Activated naive CD8-positive, alpha-beta T cell treated with anti-CD3 and anti-CD28 coated beads, Interleukin-2, amount 50 U/mL, for 24 hours (primary cell): Measurements from ENCODE around the gene OR52E1.
"Not testable (repeated sequence)": the region's sequence is repeated elsewhere in the genome, so short reads cannot be mapped to it uniquely, and the experiment has no call there.

ENCODE experiments used
- ATAC-seq: fragments of 150-1000 bp; cut with Tn5 transposase; one replicate; pipeline ENCODE4 v1.10.0; 2021
- DNase-seq: peaks from one replicate; pipeline ENCODE4 v3.0.0; 2021
- H3K27ac Mint-ChIP-seq: one replicate; pipeline ENCODE4 v1.8.0; 2021; ENCODE audit warnings: mild to moderate bottlenecking, mixed read lengths
- H3K27me3 Mint-ChIP-seq: one replicate; pipeline ENCODE4 v1.8.0; 2021; ENCODE audit warnings: mixed read lengths
- H3K36me3 Mint-ChIP-seq: one replicate; pipeline ENCODE4 v1.8.0; 2021; ENCODE audit warnings: low read depth, mixed read lengths
- H3K4me1 Mint-ChIP-seq: one replicate; pipeline ENCODE4 v1.8.0; 2021; ENCODE audit warnings: mixed read lengths
- H3K4me3 Mint-ChIP-seq: one replicate; pipeline ENCODE4 v1.8.0; 2021; ENCODE audit warnings: mild to moderate bottlenecking, moderate library complexity, mixed read lengths
- H3K9me3 Mint-ChIP-seq: one replicate; pipeline ENCODE4 v1.8.0; 2021; ENCODE audit warnings: mixed read lengths

Gene OR52E1

GRCh38 chr11:5069272-5069671 lies at the start of gene OR52E1:
OR52E1 (plus strand) TSS chr11:5069572.
- ATAC-seq (no peak), DNase-seq (no peak)
- Mint-ChIP-seq H3K9me3 (no peaks in the 10 kb centered on the region), H3K4me1 (no peaks in the 10 kb centered on the region), H3K36me3 (no peaks in the 10 kb centered on the region), H3K27me3 (no peaks in the 10 kb centered on the region), H3K4me3 (no peak within 1 kb of the TSS), H3K27ac (no peak within 1 kb of the TSS)

DNA sequence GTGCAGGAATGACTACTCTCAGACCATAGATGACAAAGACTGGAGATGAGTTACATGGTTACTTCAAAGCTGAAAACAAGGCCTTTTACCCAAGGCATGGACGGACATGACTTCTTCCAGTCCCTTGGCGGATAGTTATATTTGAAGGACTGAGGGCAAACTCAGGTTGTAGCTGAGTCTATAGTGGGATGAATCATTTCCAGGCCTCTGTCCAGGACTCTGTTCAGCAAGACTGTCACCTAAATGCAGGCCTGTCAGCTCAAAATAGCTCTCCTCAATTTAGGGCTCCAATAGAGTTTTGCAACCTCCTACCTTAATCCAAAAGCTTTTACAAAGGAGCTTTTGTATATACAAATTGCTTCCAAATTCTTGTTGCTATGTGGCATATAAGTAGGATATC lies 47.4 kb upstream of the OR52E1 start:
- peaks cover 28% of the 10 kb centered on the region for H3K9me3 Mint-ChIP-seq
- ATAC-seq (no peak), DNase-seq (no peak)
- H3K4me1 Mint-ChIP-seq, result no peaks in the 10 kb centered on the region
- H3K27me3 Mint-ChIP-seq, result no peaks in the 10 kb centered on the region
- H3K27ac Mint-ChIP-seq, result no peak overlapping the region
- H3K4me3 Mint-ChIP-seq, result no peak overlapping the region
- no peaks in the 10 kb centered on the region for H3K36me3 Mint-ChIP-seq

DNA sequence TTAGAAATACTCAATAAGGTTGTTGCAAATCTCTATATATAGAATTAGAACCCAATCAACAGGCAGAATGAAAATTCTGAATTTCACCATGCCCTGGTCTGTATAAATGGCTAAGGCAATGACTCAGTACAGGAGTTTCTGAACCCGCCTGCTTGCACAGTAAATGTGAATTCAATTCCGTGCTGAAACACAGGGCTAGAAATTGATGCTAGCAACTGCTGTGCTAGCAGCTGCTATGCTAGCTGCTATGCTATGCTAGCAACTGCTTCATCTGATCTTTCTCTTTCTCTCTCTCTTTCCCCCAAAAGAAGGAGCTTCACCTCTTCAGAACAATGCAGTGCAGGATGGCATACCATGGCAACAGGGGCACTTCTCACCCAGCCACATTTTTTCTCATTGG lies 32.7 kb upstream of the OR52E1 start:
- Mint-ChIP-seq H3K36me3 (no peaks in the 10 kb centered on the region), H3K9me3 (no peaks in the 10 kb centered on the region), H3K27me3 (peaks cover 2% of the 10 kb centered on the region), H3K4me3 (no peak overlapping the region), H3K27ac (no peak overlapping the region), H3K4me1 (no peaks in the 10 kb centered on the region)
- DNase-seq, result no peak
- ATAC-seq, result no peak

DNA sequence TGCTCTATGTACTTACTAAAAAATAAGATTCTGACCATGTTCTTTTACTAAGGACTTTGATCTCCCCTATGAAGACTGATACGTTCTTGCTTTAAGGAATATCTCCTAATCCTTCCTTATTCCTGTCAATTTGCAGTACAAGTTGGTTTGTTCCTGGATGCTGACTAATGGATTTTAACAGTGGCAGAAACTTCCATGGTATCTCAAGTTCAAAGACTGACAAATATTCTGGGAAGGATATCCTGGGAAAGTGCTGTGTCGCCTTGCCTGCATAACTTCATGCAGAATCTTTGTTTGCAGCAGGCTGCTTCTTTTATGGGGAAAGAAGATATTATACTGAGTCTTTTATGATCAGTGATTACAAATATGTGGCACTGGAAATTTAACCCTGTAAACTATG lies 31.4 kb upstream of the OR52E1 start:
- no peak overlapping the region for H3K27ac Mint-ChIP-seq
- H3K9me3 Mint-ChIP-seq, result no peaks in the 10 kb centered on the region
- ATAC-seq (no peak), DNase-seq (no peak)
- H3K27me3 Mint-ChIP-seq, result peaks cover 2% of the 10 kb centered on the region
- H3K36me3 Mint-ChIP-seq, result no peaks in the 10 kb centered on the region
- H3K4me1 Mint-ChIP-seq, result no peaks in the 10 kb centered on the region
- no peak overlapping the region for H3K4me3 Mint-ChIP-seq

DNA sequence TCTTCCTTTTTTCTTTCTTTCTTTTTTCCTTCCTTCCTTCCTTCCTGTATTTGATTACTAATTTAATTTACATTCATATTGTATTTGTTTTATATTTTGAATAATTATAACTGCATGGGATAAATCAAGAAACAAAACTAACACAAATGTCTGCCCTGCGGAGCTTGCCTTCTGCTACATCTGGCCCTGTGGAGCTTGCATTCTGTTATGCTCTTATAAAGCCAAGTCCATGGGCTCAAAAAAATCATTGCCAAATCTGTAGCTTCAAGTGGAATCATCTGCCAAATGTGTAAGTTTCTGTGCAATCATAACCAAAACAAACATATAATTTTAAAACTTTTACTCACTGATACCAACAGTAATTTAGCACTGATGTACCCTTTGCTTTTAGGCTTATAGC lies 31.0 kb upstream of the OR52E1 start:
- H3K27me3 Mint-ChIP-seq, result peaks cover 2% of the 10 kb centered on the region
- no peaks in the 10 kb centered on the region for H3K36me3 Mint-ChIP-seq

DNA sequence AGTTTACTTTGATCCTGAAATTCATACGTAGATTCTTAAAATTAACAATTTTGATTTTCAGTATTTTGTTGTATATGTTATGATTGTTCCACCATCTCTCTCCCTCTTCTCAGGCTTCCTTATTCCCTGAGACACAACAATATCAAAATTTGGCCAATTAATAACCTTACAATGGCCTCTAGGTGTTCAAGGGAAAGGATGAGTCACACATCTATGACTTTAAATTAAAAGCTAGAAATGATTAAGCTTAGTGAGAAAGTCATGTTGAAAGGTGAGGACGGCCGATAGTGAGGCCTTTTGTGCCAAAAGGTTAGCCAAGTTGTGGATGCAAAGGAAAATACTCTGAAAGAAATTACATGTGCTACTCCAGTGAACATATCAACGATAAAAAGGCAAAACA lies 28.5 kb upstream of the OR52E1 start:
- Mint-ChIP-seq H3K4me1 (no peaks in the 10 kb centered on the region), H3K27ac (no peak overlapping the region), H3K36me3 (no peaks in the 10 kb centered on the region), H3K4me3 (no peak overlapping the region), H3K27me3 (peaks cover 2% of the 10 kb centered on the region), H3K9me3 (no peaks in the 10 kb centered on the region)
- DNase-seq (no peak), ATAC-seq (no peak)

More for the DNA sequence above, 31.0 kb upstream of the OR52E1 start:
- no peak overlapping the region for H3K4me3 Mint-ChIP-seq
- DNase-seq, result no peak
- ATAC-seq, result no peak
- H3K9me3 Mint-ChIP-seq, result no peaks in the 10 kb centered on the region
- no peak overlapping the region for H3K27ac Mint-ChIP-seq
- no peaks in the 10 kb centered on the region for H3K4me1 Mint-ChIP-seq

DNA sequence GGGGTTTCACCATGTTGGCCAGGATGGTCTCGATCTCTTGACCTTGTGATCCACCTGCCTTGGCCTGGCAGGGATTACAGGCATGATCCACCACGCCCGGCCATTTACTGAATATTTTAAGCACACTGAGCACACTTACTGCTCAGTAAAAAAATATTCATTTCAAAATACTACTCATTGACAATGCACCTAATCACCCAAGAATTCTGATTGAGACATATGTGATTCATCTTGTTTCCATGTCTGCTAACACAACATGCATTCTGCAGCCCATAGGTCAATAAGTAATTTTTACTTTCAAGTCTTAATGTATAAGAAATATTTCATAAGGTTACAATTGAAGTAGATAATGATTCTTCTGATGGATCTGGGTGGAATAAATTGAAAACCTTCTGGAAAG lies 27.3 kb upstream of the OR52E1 start:
- Mint-ChIP-seq H3K4me1 (no peaks in the 10 kb centered on the region), H3K27ac (no peak overlapping the region), H3K4me3 (no peak overlapping the region), H3K27me3 (peaks cover 2% of the 10 kb centered on the region), H3K36me3 (no peaks in the 10 kb centered on the region), H3K9me3 (no peaks in the 10 kb centered on the region)
- ATAC-seq, result no peak
- no peak for DNase-seq

DNA sequence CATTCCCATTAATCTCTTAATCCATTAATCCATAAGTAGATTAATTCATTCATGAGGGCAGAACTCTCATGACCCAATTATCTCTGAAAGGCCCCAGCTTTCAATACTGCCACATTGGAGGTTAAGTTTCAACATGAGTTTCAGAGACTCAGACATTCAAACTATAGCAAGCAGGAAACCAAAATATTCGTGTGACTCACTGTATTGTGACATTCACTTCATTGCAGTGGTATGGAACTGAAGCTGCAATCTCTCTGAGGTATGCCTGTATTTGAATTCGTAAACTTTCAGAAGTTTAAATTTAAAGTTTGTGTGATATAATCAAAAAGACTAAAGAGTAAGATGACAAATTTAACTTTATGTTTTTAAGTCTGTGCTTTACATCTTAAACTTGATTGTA lies 26.0 kb upstream of the OR52E1 start:
- no peak for ATAC-seq
- no peaks in the 10 kb centered on the region for H3K36me3 Mint-ChIP-seq

DNA sequence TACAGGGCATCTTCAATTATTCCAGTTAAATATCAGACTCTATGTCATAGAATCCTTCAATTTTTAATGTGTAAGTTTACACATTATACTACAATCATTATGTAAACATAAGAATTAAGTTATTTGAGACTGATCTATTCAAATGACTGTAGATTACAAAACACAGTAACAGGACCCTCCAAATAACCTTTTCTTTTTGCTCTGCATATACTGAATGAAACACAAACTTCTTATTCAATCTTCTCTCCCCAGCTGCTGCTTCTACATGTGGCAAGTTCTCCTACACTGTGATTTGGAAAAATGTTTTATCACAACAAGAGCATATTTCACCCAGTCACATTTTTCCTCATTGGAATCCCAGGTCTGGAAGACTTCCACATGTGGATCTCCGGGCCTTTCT lies 23.1 kb upstream of the OR52E1 start, which contains the start of gene OR52J3:
Gene OR52J3, plus strand, starts transcription at position 301 of the 400 bp plus-strand sequence. Its CDS starts 0 bp downstream, at position 301.
- Mint-ChIP-seq H3K36me3 (no peaks in the 10 kb centered on the region), H3K9me3 (no peaks in the 10 kb centered on the region), H3K27me3 (no peaks in the 10 kb centered on the region), H3K4me3 (no peak within 1 kb of the TSS), H3K27ac (no peak within 1 kb of the TSS), H3K4me1 (no peaks in the 10 kb centered on the region)
- DNase-seq, result no peak
- no peak for ATAC-seq

More for the DNA sequence above, 26.0 kb upstream of the OR52E1 start:
- H3K27ac Mint-ChIP-seq, result no peak overlapping the region
- H3K9me3 Mint-ChIP-seq, result no peaks in the 10 kb centered on the region
- H3K4me1 Mint-ChIP-seq, result no peaks in the 10 kb centered on the region
- no peak for DNase-seq
- peaks cover 2% of the 10 kb centered on the region for H3K27me3 Mint-ChIP-seq
- no peak overlapping the region for H3K4me3 Mint-ChIP-seq

DNA sequence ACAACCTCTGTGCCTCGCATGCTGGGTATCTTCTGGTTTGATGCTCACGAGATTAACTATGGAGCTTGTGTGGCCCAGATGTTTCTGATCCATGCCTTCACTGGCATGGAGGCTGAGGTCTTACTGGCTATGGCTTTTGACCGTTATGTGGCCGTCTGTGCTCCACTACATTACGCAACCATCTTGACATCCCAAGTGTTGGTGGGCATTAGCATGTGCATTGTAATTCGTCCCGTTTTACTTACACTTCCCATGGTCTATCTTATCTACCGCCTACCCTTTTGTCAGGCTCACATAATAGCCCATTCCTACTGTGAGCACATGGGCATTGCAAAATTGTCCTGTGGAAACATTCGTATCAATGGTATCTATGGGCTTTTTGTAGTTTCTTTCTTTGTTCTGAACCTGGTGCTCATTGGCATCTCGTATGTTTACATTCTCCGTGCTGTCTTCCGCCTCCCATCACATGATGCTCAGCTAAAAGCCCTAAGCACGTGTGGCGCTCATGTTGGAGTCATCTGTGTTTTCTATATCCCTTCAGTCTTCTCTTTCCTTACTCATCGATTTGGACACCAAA lies 22.5 kb upstream of the OR52E1 start:
- ATAC-seq (no peak), DNase-seq (no peak)
- Mint-ChIP-seq H3K9me3 (no peaks in the 10 kb centered on the region), H3K36me3 (no peaks in the 10 kb centered on the region), H3K27me3 (no peaks in the 10 kb centered on the region), H3K4me1 (no peaks in the 10 kb centered on the region), H3K27ac (no peak overlapping the region), H3K4me3 (no peak overlapping the region)

- H3K27me3 Mint-ChIP-seq, H3K9me3 Mint-ChIP-seq, ATAC-seq, H3K4me1 Mint-ChIP-seq, H3K4me3 Mint-ChIP-seq, DNase-seq, H3K36me3 Mint-ChIP-seq, H3K27ac Mint-ChIP-seq: not testable (repeated sequence)
Measured at GRCh38 chr11:5058679-5059078, 10.7 kb upstream of the OR52E1 start.

- ATAC-seq (no peak), DNase-seq (no peak)
- no peaks in the 10 kb centered on the region for H3K4me1 Mint-ChIP-seq
- H3K36me3 Mint-ChIP-seq, result no peaks in the 10 kb centered on the region
- H3K27ac Mint-ChIP-seq, result no peak within 1 kb of the TSS
- peaks cover 3% of the 10 kb centered on the region for H3K27me3 Mint-ChIP-seq
- H3K9me3 Mint-ChIP-seq, result peaks cover 5% of the 10 kb centered on the region
- H3K4me3 Mint-ChIP-seq, result no peak within 1 kb of the TSS
Measured at GRCh38 chr11:5059391-5059790, 10.0 kb upstream of the OR52E1 start, which contains the start of gene OR52E2. OR52E2 (minus strand) TSS chr11:5059627; CDS start chr11:5059627, 0 bp downstream.

GRCh38 chr11:5065027-5065426 lies 4.3 kb upstream of the OR52E1 start:
- DNase-seq, result no peak
- Mint-ChIP-seq H3K27ac (no peak overlapping the region), H3K9me3 (no peaks in the 10 kb centered on the region), H3K27me3 (no peaks in the 10 kb centered on the region), H3K4me3 (no peak overlapping the region), H3K36me3 (no peaks in the 10 kb centered on the region), H3K4me1 (no peaks in the 10 kb centered on the region)
- ATAC-seq, result no peak

DNA sequence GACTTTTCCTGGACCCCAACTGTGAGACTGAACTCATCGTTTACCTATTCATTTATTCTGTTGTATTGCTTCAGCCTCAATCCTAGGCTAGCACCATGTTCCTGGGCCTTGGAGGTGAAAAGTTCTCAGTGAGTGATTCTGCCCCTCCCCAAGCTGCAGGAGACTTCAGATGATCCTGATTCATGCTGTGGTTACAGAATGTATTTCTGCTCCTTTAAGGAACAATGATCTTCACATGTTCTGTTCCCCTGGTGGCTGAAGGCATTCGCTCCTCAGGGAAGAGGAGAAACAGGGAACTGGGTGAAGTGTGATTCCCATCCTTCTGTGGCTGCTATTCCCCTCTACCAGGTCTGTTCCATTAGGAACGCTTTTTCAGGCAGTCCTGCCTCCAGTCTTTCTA lies 2.4 kb downstream of the OR52E1 start:
- DNase-seq (no peak), ATAC-seq (no peak)
- no peaks in the 10 kb centered on the region for H3K4me1 Mint-ChIP-seq
- H3K36me3 Mint-ChIP-seq, result no peaks in the 10 kb centered on the region
- no peak overlapping the region for H3K4me3 Mint-ChIP-seq
- no peaks in the 10 kb centered on the region for H3K9me3 Mint-ChIP-seq
- no peak overlapping the region for H3K27ac Mint-ChIP-seq
- H3K27me3 Mint-ChIP-seq, result peaks cover 6% of the 10 kb centered on the region

- Mint-ChIP-seq H3K9me3 (no peaks in the 10 kb centered on the region), H3K4me1 (no peaks in the 10 kb centered on the region), H3K27ac (no peak overlapping the region), H3K27me3 (no peaks in the 10 kb centered on the region), H3K36me3 (no peaks in the 10 kb centered on the region), H3K4me3 (no peak overlapping the region)
- DNase-seq (no peak), ATAC-seq (no peak)
Measured at GRCh38 chr11:5081405-5081804, 12.0 kb downstream of the OR52E1 start.

GRCh38 chr11:5083602-5084001 lies 14.2 kb downstream of the OR52E1 start:
- H3K27me3 Mint-ChIP-seq, result no peaks in the 10 kb centered on the region

More at GRCh38 chr11:5083602-5084001, 14.2 kb downstream of the OR52E1 start:
- H3K4me1 Mint-ChIP-seq, result no peaks in the 10 kb centered on the region
- DNase-seq (no peak), ATAC-seq (no peak)
- no peaks in the 10 kb centered on the region for H3K9me3 Mint-ChIP-seq
- H3K27ac Mint-ChIP-seq, result no peak overlapping the region
- no peaks in the 10 kb centered on the region for H3K36me3 Mint-ChIP-seq
- H3K4me3 Mint-ChIP-seq, result no peak overlapping the region
